HepG2 (cell line): Measurements from ENCODE around the gene PMS1. TPM values are rescaled to one million over a fixed set of nuclear protein-coding genes. Genes with fewer than 3 reads are reported as not detected.
A peak's percentile ranks its signal among the peaks of the same experiment; 100 is the strongest.

ENCODE experiments used
- ATAC-seq: fragments of 200-7000 bp; cut with Tn5 transposase; 3 replicates; pipeline ENCODE4 v1.9.1; 2020; ENCODE audit warnings: mild to moderate bottlenecking, moderate library complexity
- BruUV-seq: library from RNA; stranded (reverse); fragments of 400-500 nt; replicated peaks from 2 replicates; lab custom pipeline; 2021; lab: Mats Ljungman, UMichigan
- CTCF ChIA-PET: fragments of 300-600 bp; formaldehyde crosslinking; extraction: SDS; loops from one replicate; lab custom pipeline; 2021; ENCODE audit warnings: low total read pairs, inconsistent platforms, low intra/inter-chr PET ratio; lab: Yijun Ruan, JAX
- POLR2A ChIA-PET: fragments of 350-600 bp; sonication (Branson Sonifier 250); formaldehyde crosslinking; loops from one replicate; lab custom pipeline; 2020; ENCODE audit warnings: antibody characterized with exemption, inconsistent platforms; lab: Yijun Ruan, JAX
- DNase-seq: peaks from one replicate; pipeline ENCODE4 v3.0.0-alpha.2; 2015; ENCODE audit warnings: low spot score
- FAIRE-seq: peaks from 3 replicates; lab custom pipeline; 2011; peaks lifted over from hg19 to GRCh38; lab: Jason Lieb, UNC
- H2AFZ ChIP-seq: one replicate; pipeline ENCODE4 v1.6.1; 2011; ENCODE audit warnings: low read length, inconsistent platforms
- H3K27ac ChIP-seq: fragments of 300-600 bp; 3 replicates; pipeline ENCODE4 v1.8.0; 2011; ENCODE audit warnings: mixed run types, mild to moderate bottlenecking, mixed read lengths, low read length, inconsistent platforms; ENCODE audit not compliant: insufficient read depth; ENCODE audit errors: extremely low read length
- H3K27me3 ChIP-seq, 2 experiments: fragments of 200-600 bp in 1 of 2; 2 replicates in 1 of 2; 3 replicates in 1 of 2; pipeline versions ENCODE4 v1.6.0 to v1.8.0; 2011; ENCODE audit warnings: low read length in 2 of 2, mild to moderate bottlenecking in 2 of 2, moderate library complexity in 2 of 2, inconsistent platforms in 1 of 2; ENCODE audit not compliant: insufficient read depth in 2 of 2, control insufficient read depth in 1 of 2
- H3K36me3 ChIP-seq, 2 experiments: fragments of 200-600 bp in 1 of 2; replicated peaks in 1 of 2; 2 replicates in 1 of 2; 3 replicates in 1 of 2; pipeline versions ENCODE4 v1.5.1 to v1.8.0; 2011; ENCODE audit warnings: low read length in 2 of 2, inconsistent platforms in 1 of 2; ENCODE audit not compliant: insufficient read depth in 2 of 2, control insufficient read depth in 1 of 2
- H3K4me1 ChIP-seq: 2 replicates; pipeline ENCODE4 v1.5.1; 2012; ENCODE audit warnings: low read length, inconsistent platforms; ENCODE audit not compliant: insufficient read depth
- H3K4me2 ChIP-seq: 2 replicates; pipeline ENCODE4 v1.6.0; 2011; ENCODE audit warnings: low read depth, low read length, inconsistent platforms
- H3K4me3 ChIP-seq, 3 experiments: fragments of 200-600 bp in 1 of 3; sonication (generic), shearing (Covaris generic) in 1 of 3; replicated peaks in 1 of 3; 2 replicates each; pipeline ENCODE4 v1.5.1; 2011 to 2016; ENCODE audit warnings: low read length in 3 of 3, inconsistent platforms in 2 of 3, low read depth in 2 of 3, mild to moderate bottlenecking in 2 of 3, control low read depth in 1 of 3, mixed read lengths in 1 of 3; ENCODE audit not compliant: insufficient read depth in 1 of 3
- H3K79me2 ChIP-seq: one replicate; pipeline ENCODE4 v1.6.1; 2011; ENCODE audit warnings: low read length, inconsistent platforms; ENCODE audit not compliant: insufficient read depth
- H3K9ac ChIP-seq: 2 replicates; pipeline ENCODE4 v1.6.0; 2011; ENCODE audit warnings: mild to moderate bottlenecking, low read depth, low read length, inconsistent platforms; ENCODE audit not compliant: insufficient read depth
- H3K9me3 ChIP-seq: 2 replicates; pipeline ENCODE4 v1.5.1; 2012; ENCODE audit warnings: mild to moderate bottlenecking, low read length
- H4K20me1 ChIP-seq: 2 replicates; pipeline ENCODE4 v1.6.0; 2011; ENCODE audit warnings: inconsistent platforms, mild to moderate bottlenecking, low read length, moderate library complexity; ENCODE audit not compliant: insufficient read depth
- MAFF ChIP-seq: IDR thresholded peaks from 2 replicates; pipeline ENCODE4 v1.6.1; 2011; ENCODE audit warnings: low read depth, low read length, improper control_type of control experiment
- MAFK ChIP-seq, 2 experiments: IDR thresholded peaks in 1 of 2; conservative IDR thresholded peaks in 1 of 2; 2 replicates each; pipeline ENCODE4 v1.6.1; 2011; ENCODE audit warnings: improper control_type of control experiment in 2 of 2, low read length in 2 of 2
- ZNF317 ChIP-seq: sonication (generic); formaldehyde crosslinking; IDR thresholded peaks from 2 replicates; pipeline ENCODE4 v1.5.0; 2020; ENCODE audit warnings: mild to moderate bottlenecking, missing genetic modification reagents
- ZNF563 ChIP-seq: sonication (generic); formaldehyde crosslinking; IDR thresholded peaks from 2 replicates; pipeline ENCODE4 v1.8.0; 2022; ENCODE audit warnings: mild to moderate bottlenecking, moderate library complexity, missing genetic modification reagents
- ZNF616 ChIP-seq: sonication (generic); formaldehyde crosslinking; IDR thresholded peaks from 2 replicates; pipeline ENCODE4 v1.5.0; 2020; ENCODE audit warnings: low read depth, mild to moderate bottlenecking, missing genetic modification reagents
- ZNF850 ChIP-seq: sonication (generic); formaldehyde crosslinking; conservative IDR thresholded peaks from 2 replicates; pipeline ENCODE4 v1.9.0; 2021; ENCODE audit warnings: mild to moderate bottlenecking, missing genetic modification reagents
- WGBS: methylation state at CpG from one replicate; pipeline ENCODE4 v1.1.6; 2017; ENCODE audit warnings: low lambda C conversion rate; 5-methylcytosine and 5-hydroxymethylcytosine counted together
- in situ Hi-C: cut with HindIII; loops from 2 replicates; pipeline ENCODE4 v1.10.0; 2017; ENCODE audit warnings: low pct_unique_long_range_greater_than_20kb; ENCODE audit not compliant: extremely low pct_ligation_motif_present
- intact Hi-C: fragments of 100-400 bp; cut with micrococcal nuclease; formaldehyde crosslinking; loops from one replicate; pipeline ENCODE4 v1.10.0; 2022; ENCODE audit not compliant: unreplicated experiment
- polyA plus RNA-seq, 8 experiments: library from polyadenylated mRNA; depleted of rRNA in 3 of 8; stranded (reverse) in 7 of 8; unstranded in 1 of 8; fragments of >200 nt; fragmentation: Illumina TruSeq in 4 of 8; extraction: Trizol in 4 of 8; gene quantifications; 2 replicates each; pipeline versions ENCODE4 v1.2.1 to v1.2.3, GENCODE V29; 2011 to 2016; ENCODE audit warnings: low read depth in 4 of 8, missing spikeins in 1 of 8, mixed read lengths in 1 of 8; ENCODE audit not compliant: insufficient read depth in 1 of 8
- total RNA-seq, 5 experiments: library from RNA; depleted of rRNA; stranded (reverse); fragments of >200 nt; fragmentation: Illumina TruSeq; extraction: Trizol; gene quantifications; 2 replicates each; pipeline ENCODE4 v1.2.3, GENCODE V29; 2016; ENCODE audit warnings: low read depth in 1 of 5
- TF ChIP-seq, protein P1 (sequence below): sonication (generic); formaldehyde crosslinking; IDR thresholded peaks from 2 replicates; pipeline ENCODE4 v1.5.1; 2020; ENCODE audit warnings: missing genetic modification reagents, mild to moderate bottlenecking, borderline replicate concordance

PMS1 gene
- total and polyA plus RNA-seq, 2 of the 13 experiments (the other 11 are each of a cell fraction or from before 2014, with no cell fraction given), result 14.6 to 39.9 TPM

DNA sequence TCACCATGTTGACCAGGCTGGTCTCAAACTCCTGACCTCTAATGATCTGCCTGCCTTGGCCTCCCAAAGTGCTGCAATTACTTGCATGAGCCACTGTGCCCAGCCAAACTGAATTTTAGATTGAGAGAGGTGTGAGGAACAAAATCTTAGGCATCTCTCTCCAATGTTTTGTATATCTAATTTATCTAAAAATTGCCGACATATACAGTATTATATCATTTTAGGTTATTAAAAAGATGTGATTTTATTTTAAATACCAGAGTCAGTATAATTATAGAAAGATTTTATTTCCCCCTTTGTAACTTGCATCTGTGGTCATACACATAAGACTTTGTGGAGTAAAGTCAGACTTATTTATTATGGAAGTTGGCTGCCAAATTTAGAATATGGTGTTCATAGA, 10.1 kb downstream of the PMS1 start:
- no peak overlapping the region for H3K27ac ChIP-seq
- DNase-seq (no peak), FAIRE-seq (no peak), ATAC-seq (no peak)
- H3K9me3 ChIP-seq, result no peaks in the 10 kb centered on the region
- no TSS peak for BruUV-seq
- ChIA-PET CTCF (no interaction called here), POLR2A (no interaction called here)
- no peak overlapping the region for H3K4me2 ChIP-seq
- H3K4me1 ChIP-seq, result no peaks in the 10 kb centered on the region
- peak; percentile 79 to 93 for TF ChIP-seq MAFK (conservative IDR thresholded peaks at IDR 0.05 in 1 of 2, IDR thresholded peaks at IDR 0.05 in 1 of 2; ENCODE audit: low read length in 2 of 2)
- TF ChIP-seq ZNF850 (CRISPR knock-in tag), result no peak
- peak; percentile 86 for TF ChIP-seq MAFF
- no peak for TF ChIP-seq ZNF563 (CRISPR knock-in tag)
- TF ChIP-seq ZNF616 (CRISPR knock-in tag), result no peak
- no peaks in the 10 kb centered on the region for H3K27me3 ChIP-seq
- peaks cover 16% of the 10 kb centered on the region for H3K79me2 ChIP-seq
- no peaks in the 10 kb centered on the region for H4K20me1 ChIP-seq
- WGBS, result 98% methylated on average over 1 of the region's 1 CpG
- in situ Hi-C loops, result no loop called here
- H3K36me3 ChIP-seq, result peaks cover 7 to 67% of the 10 kb centered on the region in 2 experiments
- H2AFZ ChIP-seq, result no peak overlapping the region
- intact Hi-C loops, result no loop called here
- H3K9ac ChIP-seq, result no peak overlapping the region
- no peak overlapping the region for H3K4me3 ChIP-seq

DNA sequence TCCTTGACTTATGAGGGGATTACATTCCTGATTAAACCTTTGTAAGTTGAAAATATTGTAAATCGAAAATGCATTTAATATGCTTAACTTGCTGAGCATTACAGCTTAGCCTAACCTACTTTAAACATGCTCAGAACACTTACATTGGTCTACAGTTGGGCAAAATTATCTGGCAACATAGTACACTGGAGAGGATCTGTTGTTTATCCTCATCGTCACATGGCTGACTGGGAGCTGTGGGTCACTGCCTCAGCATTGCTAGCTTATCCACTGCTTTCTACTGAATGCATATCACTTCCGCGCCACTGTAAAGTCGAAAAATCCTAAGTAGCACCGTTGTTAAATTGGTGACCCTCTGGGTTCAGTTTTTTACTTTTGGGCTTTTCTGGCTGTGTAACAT, 13.7 kb downstream of the PMS1 start:
- no peak for ATAC-seq
- ChIA-PET CTCF (no interaction called here), POLR2A (no interaction called here)
- no peak for DNase-seq
- no peak overlapping the region for H3K4me3 ChIP-seq
- H3K36me3 ChIP-seq, result peaks cover 11 to 67% of the 10 kb centered on the region in 2 experiments
- WGBS, result 96% methylated on average over 6 of the region's 6 CpGs
- no peaks in the 10 kb centered on the region for H4K20me1 ChIP-seq
- no peak overlapping the region for H2AFZ ChIP-seq
- no peak for FAIRE-seq
- H3K9me3 ChIP-seq, result no peaks in the 10 kb centered on the region
- H3K27ac ChIP-seq, result no peak overlapping the region
- intact Hi-C loops (loop anchor here (2.0 kb wide), 1 partner anchor 273 kb away; no protein-coding TSS in a partner anchor), in situ Hi-C loops (no loop called here)
- no peaks in the 10 kb centered on the region for H3K4me1 ChIP-seq
- TF ChIP-seq, protein P1, sequence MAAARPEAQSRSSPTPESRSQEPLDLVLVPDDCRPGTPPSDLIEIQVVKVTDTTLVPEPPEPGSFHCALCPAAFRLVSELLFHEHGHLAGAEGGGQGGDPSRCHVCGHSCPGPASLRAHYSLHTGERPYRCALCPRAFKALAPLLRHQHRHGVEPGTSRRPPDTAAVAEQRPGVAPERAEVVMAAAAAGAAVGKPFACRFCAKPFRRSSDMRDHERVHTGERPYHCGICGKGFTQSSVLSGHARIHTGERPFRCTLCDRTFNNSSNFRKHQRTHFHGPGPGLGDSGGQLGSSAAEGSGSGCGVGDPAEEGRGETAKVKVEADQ (CRISPR knock-in tag), result no peak
- TF ChIP-seq ZNF317 (CRISPR knock-in tag), result peak; percentile 68; the same call in 1 of the 2 replicates
- H3K79me2 ChIP-seq, result peaks cover 4% of the 10 kb centered on the region
- no peak overlapping the region for H3K9ac ChIP-seq
- H3K4me2 ChIP-seq, result no peak overlapping the region
- H3K27me3 ChIP-seq, result no peaks in the 10 kb centered on the region
- BruUV-seq, result no TSS peak
